Measurements from ENCODE around the gene DEPDC4.
"Not testable (repeated sequence)": the region's sequence is repeated elsewhere in the genome, so short reads cannot be mapped to it uniquely, and the experiment has no call there.

Gene DEPDC4

DNA sequence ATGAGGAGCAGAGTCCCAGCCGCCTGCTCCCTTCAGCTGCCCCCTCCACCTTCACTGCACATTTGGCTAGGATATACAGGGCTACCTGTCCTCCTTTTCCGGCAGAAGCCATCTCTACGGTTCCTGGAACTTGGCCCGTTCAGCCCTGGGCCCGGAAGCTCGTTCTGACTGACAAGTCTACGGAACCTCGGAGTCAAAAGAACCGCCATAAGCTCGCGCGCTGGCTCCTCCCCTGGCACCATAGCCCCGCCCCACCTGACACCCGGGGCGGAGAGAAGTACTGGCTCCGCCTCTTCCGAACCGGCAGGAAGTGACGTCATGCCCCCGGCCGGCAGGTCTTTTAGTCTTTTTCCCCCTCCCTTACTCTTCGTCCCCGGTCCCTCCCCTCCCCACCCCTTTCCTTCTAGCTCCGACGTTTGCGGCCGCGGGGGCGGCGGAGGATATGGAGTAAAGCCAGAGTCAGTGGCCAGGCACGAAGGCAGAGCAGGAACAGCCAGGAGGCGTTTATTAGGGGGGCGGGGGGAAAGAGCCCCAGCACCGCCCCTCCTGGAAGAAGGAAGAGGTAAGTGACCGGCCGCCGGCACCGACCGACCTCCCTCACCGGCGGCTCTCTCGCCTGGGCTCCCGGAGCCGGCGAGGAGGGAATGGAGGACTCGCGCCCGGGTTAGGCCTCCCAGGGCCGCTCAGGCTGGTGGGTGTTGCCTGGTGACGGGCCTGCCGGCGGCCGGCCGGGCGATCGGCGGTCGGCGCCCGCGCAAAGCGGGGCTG lies at the start of gene DEPDC4, which contains the start of gene SCYL2:
TSS of gene DEPDC4 (minus strand) at position 245 of the 768 bp plus-strand sequence. CDS start at position 242, 3 bp downstream.
TSS of gene SCYL2 (plus strand) at position 343 of the 768 bp plus-strand sequence. CDS start 15,794 bp downstream, outside the sequence.
- DNase-seq (ENCODE audit: low read depth) = peak; percentile 91
- H3K4me3 ChIP-seq (ENCODE audit: control insufficient read depth, low read depth, low read length) = peak within 1 kb of the TSS; percentile 78
- TF ChIP-seq, protein P1, sequence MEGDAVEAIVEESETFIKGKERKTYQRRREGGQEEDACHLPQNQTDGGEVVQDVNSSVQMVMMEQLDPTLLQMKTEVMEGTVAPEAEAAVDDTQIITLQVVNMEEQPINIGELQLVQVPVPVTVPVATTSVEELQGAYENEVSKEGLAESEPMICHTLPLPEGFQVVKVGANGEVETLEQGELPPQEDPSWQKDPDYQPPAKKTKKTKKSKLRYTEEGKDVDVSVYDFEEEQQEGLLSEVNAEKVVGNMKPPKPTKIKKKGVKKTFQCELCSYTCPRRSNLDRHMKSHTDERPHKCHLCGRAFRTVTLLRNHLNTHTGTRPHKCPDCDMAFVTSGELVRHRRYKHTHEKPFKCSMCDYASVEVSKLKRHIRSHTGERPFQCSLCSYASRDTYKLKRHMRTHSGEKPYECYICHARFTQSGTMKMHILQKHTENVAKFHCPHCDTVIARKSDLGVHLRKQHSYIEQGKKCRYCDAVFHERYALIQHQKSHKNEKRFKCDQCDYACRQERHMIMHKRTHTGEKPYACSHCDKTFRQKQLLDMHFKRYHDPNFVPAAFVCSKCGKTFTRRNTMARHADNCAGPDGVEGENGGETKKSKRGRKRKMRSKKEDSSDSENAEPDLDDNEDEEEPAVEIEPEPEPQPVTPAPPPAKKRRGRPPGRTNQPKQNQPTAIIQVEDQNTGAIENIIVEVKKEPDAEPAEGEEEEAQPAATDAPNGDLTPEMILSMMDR (IDR thresholded peaks at IDR 0.05; ENCODE audit: control insufficient read depth, insufficient read depth, low read depth, low read length, missing control alignments) = peak; percentile 7

DNA sequence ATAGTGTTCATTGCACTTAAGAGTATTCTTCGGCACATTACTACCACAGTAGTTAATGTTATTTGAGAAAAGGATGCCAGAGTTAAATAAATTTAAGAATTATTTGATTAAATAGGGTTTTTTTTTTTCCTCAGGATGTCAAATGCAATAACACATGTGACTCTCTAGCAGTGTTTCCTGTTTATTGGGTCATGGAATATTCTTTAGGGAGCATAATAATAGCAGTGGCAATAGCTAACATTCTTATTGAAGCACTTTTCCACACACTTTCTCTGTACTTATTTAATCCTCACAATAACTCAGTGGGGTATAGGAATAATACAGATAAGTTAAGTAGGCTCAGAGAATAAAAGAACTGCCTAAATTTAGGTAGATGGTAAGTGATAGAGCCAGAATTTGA lies 44.4 kb upstream of the DEPDC4 start:
- no peak for DNase-seq (ENCODE audit: low read depth)
- TF ChIP-seq, protein P1 (IDR thresholded peaks at IDR 0.05; ENCODE audit: control insufficient read depth, insufficient read depth, low read depth, low read length, missing control alignments) = no peak

DNA sequence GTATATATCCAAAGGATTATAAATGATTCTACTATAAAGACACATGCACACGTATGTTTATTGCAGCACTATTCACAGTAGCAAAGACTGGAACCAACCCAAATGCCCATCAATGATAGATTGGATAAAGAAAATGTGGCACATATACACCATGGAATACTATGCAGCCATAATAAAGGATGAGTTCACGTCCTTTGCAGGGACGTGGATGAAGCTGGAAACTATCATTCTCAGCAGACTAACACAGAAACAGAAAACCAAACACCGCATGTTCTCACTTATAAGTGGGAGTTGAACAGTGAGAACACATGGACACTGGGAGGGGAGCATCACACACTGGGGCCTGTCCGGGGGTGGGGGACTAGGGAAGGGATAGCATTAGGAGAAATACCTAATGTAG lies 41.3 kb upstream of the DEPDC4 start:
- not testable (repeated sequence) for H3K4me3 ChIP-seq (ENCODE audit: control insufficient read depth, low read depth, low read length); DNase-seq (ENCODE audit: low read depth)

More for the DNA sequence above, 44.4 kb upstream of the DEPDC4 start:
- no peak overlapping the region for H3K4me3 ChIP-seq (ENCODE audit: control insufficient read depth, low read depth, low read length)

DNA sequence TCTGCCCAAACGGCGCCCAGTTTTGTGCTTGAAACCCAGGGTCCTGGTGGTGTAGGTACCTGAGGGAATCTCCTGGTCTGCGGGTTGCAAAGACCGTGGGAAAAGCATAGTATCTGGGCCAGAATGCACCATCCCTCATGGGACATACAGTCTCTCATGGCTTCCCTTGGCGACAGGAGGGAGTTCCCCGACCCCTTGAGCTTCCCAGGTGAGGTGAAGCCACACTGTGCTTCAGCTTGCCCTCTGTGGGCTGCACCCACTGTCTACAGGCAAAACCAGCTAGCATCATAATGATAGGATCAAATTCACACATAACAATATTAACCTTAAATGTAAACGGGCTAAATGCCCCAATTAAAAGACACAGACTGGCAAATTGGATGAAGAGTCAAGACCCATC lies 37.5 kb upstream of the DEPDC4 start:
- not testable (repeated sequence) for DNase-seq (ENCODE audit: low read depth); H3K4me3 ChIP-seq (ENCODE audit: control insufficient read depth, low read depth, low read length)

DNA sequence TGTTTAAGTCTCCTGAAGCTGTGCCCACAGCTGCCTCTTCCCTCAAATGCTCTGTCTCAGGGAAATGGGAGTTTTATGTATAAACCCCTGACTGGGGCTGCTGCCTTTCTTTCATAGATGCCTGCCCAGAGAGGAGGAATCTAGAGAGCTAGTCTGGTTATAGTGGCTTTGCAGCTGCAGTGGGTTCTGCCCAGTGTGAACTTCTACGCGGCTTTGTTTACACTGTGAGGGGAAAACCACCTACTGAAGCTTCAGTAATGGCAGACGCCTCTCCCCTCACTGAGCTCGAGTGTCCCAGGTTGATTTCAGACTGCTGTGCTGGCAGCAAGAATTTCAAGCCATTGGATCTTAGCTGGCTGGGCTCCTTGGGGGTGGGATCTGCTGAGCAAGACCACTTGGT lies 37.0 kb upstream of the DEPDC4 start:
- no peak for DNase-seq (ENCODE audit: low read depth)
- TF ChIP-seq, protein P1 (IDR thresholded peaks at IDR 0.05; ENCODE audit: control insufficient read depth, insufficient read depth, low read depth, low read length, missing control alignments) = no peak
- H3K4me3 ChIP-seq (ENCODE audit: control insufficient read depth, low read depth, low read length) = no peak overlapping the region

DNA sequence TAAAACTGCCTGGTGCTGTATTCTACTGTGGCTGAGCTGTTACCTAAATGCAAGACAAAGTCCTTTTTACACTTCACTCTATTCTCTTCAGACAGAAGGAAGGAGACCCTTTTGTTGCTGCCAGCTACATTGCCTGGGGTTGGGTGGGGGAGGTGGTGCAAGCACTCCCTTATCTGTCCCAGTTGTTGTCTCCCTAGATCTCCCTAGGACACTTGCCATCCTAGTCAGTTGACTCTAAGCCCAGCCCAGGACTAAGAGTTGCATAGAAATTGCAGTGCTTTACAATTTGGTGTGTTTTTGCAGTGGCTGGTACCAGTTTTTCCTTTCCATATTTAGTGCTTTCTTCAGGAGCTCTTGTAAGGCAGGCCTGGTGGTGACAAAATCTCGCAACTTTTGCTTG lies 35.2 kb upstream of the DEPDC4 start:
- no peak overlapping the region for H3K4me3 ChIP-seq (ENCODE audit: control insufficient read depth, low read depth, low read length)
- no peak for DNase-seq (ENCODE audit: low read depth)
- TF ChIP-seq, protein P1 (IDR thresholded peaks at IDR 0.05; ENCODE audit: control insufficient read depth, insufficient read depth, low read depth, low read length, missing control alignments) = no peak

DNA sequence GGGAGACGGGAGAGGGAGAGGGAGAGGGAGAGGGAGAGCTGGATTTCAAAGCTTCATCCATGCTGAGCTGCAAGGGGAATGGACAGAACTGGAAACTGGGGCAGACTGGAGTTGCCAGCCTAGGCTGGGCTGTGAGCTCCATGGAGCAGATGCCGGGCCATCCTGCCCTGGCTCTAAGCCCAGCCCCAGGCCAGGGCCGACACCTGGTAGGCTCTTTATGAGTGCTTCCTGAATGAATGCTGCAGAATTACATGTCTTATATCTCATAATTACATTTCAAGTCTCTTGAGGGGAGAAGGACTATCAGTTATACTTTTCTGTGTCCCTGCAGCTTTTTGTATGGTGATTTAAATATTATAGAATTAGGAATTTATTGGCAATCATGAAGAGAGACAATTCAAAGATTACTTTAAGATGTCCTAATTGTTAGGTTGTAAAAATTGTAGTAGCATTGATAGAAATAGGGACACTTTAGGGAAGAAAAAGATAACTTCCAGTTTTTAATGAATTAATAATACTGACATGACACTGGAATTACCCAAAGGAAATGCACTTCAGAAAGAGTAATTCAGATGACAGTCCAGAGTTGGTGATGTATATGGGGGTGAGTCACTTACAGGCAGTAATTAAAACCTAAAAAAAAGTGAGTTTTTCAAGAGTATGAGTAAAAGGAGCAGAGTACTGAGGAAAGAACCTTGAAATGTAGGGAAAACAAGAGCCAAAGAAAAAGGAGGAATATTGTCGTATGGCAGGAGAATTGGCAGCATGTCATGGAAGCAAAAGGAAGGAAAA lies 29.1 kb upstream of the DEPDC4 start:
- TF ChIP-seq, protein P1 (IDR thresholded peaks at IDR 0.05; ENCODE audit: control insufficient read depth, insufficient read depth, low read depth, low read length, missing control alignments) = no peak
- peak; percentile 17 for DNase-seq (ENCODE audit: low read depth)
- no peak overlapping the region for H3K4me3 ChIP-seq (ENCODE audit: control insufficient read depth, low read depth, low read length)

DNA sequence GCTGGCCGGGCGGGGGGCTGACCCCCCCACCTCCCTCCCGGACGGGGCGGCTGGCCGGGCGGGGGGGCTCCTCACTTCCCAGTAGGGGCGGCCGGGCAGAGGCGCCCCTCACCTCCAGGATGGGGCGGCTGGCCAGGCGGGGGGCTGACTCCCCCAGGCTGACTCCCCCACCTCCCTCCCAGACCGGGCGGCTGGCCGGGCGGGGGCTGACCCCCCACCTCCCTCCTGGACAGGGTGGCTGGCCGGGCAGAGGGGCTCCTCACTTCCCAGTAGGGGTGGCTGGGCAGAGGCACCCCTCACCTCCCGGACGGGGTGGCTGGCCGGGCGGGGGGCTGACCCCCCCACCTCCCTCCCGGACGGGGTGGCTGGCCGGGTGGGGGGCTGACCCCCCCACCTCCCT lies 27.5 kb upstream of the DEPDC4 start:
- DNase-seq (ENCODE audit: low read depth); H3K4me3 ChIP-seq (ENCODE audit: control insufficient read depth, low read depth, low read length): not testable (repeated sequence)
